Endodermal cell (in vitro differentiated cells): Measurements from ENCODE around the gene YWHAE. TPM values are rescaled to one million over a fixed set of nuclear protein-coding genes. Genes with fewer than 3 reads are reported as not detected.
"Not testable (repeated sequence)": the region's sequence is repeated elsewhere in the genome, so short reads cannot be mapped to it uniquely, and the experiment has no call there.

ENCODE experiments used
- DNase-seq: peaks from one replicate; pipeline ENCODE4 v3.0.0-alpha.2; 2017
- H3K27ac ChIP-seq: 2 replicates; pipeline ENCODE4 v1.5.1; 2013; ENCODE audit warnings: mild to moderate bottlenecking, low read depth, low read length, moderate library complexity
- H3K27me3 ChIP-seq: 2 replicates; pipeline ENCODE4 v1.6.1; 2013; ENCODE audit warnings: mild to moderate bottlenecking, low read length, moderate library complexity; ENCODE audit not compliant: insufficient read depth, control insufficient read depth, poor library complexity, severe bottlenecking
- H3K36me3 ChIP-seq: 2 replicates; pipeline ENCODE4 v1.7.0; 2013; ENCODE audit warnings: mild to moderate bottlenecking, low read length, moderate library complexity; ENCODE audit not compliant: control insufficient read depth, insufficient read depth
- H3K4me1 ChIP-seq: one replicate; pipeline ENCODE4 v1.7.0; 2013; ENCODE audit warnings: low read length; ENCODE audit not compliant: control insufficient read depth, insufficient read depth
- H3K4me3 ChIP-seq: 2 replicates; pipeline ENCODE4 v1.5.1; 2013; ENCODE audit warnings: mild to moderate bottlenecking, low read length, moderate library complexity
- H3K9ac ChIP-seq: 2 replicates; pipeline ENCODE4 v1.6.1; 2013; ENCODE audit warnings: mild to moderate bottlenecking, low read length, moderate library complexity; ENCODE audit not compliant: poor library complexity, severe bottlenecking; ENCODE audit errors: extremely low read depth
- H3K9me3 ChIP-seq: 2 replicates; pipeline ENCODE4 v1.6.1; 2013; ENCODE audit warnings: mild to moderate bottlenecking, low read length, moderate library complexity; ENCODE audit not compliant: control insufficient read depth
- H3K27ac Mint-ChIP-seq: 2 replicates; pipeline ENCODE4 v1.8.0; 2020; ENCODE audit warnings: mixed read lengths
- H3K27me3 Mint-ChIP-seq: 2 replicates; pipeline ENCODE4 v1.8.0; 2021; ENCODE audit warnings: mild to moderate bottlenecking, mixed read lengths; ENCODE audit not compliant: insufficient read depth
- H3K36me3 Mint-ChIP-seq: 2 replicates; pipeline ENCODE4 v1.8.0; 2020; ENCODE audit warnings: low read depth, mixed read lengths
- H3K4me1 Mint-ChIP-seq: 2 replicates; pipeline ENCODE4 v1.8.0; 2020; ENCODE audit warnings: mixed read lengths
- H3K4me3 Mint-ChIP-seq: 2 replicates; pipeline ENCODE4 v1.8.0; 2020; ENCODE audit warnings: mild to moderate bottlenecking, moderate library complexity, mixed read lengths
- H3K9me3 Mint-ChIP-seq: 2 replicates; pipeline ENCODE4 v1.8.0; 2020; ENCODE audit warnings: mild to moderate bottlenecking, mixed read lengths
- CTCF ChIP-seq: fragments of 200-600 bp; sonication (generic); conservative IDR thresholded peaks from 2 replicates; pipeline ENCODE4 v1.5.0; 2021; ENCODE audit warnings: antibody characterized with exemption, mild to moderate bottlenecking
- WGBS, 2 experiments: methylation state at CpG; one replicate each; pipeline versions ENCODE4 v1.1.5 to v1.1.7; 2013; ENCODE audit warnings: missing lambda C conversion rate in 2 of 2, mixed read lengths in 1 of 2; ENCODE audit not compliant: insufficient coverage in 1 of 2, insufficient read length in 1 of 2; 5-methylcytosine and 5-hydroxymethylcytosine counted together
- total RNA-seq, 2 donors: library from RNA; stranded (reverse); fragmentation: NEBNext Ultra II Directional in 1 of 2; extraction: Animal tissue kit (Norgen Biotek cat#: 25700) in 1 of 2; gene quantifications; 2 replicates in 1 of 2; 3 replicates in 1 of 2; pipeline ENCODE4 v1.2.1, GENCODE V29; 2021

The YWHAE gene
- total RNA-seq, 2 donors from 2014 or later = 1,225 to 1,349 TPM

- H3K4me1 Mint-ChIP-seq = no peaks in the 10 kb centered on the region
- no peaks in the 10 kb centered on the region for H3K27me3 ChIP-seq
- DNase-seq = no peak
- H3K4me3 Mint-ChIP-seq = no peak overlapping the region
- no peak overlapping the region for H3K9ac ChIP-seq
- H3K27ac ChIP-seq = no peak overlapping the region
- peak; percentile 28 for TF ChIP-seq CTCF
- H3K4me1 ChIP-seq = no peaks in the 10 kb centered on the region
- no peaks in the 10 kb centered on the region for H3K9me3 ChIP-seq
- no peak overlapping the region for H3K4me3 ChIP-seq
- H3K9me3 Mint-ChIP-seq = no peaks in the 10 kb centered on the region
- peaks cover 65% of the 10 kb centered on the region for H3K36me3 Mint-ChIP-seq
- no peaks in the 10 kb centered on the region for H3K27me3 Mint-ChIP-seq
- peaks cover 86% of the 10 kb centered on the region for H3K36me3 ChIP-seq
- WGBS, 2 experiments = 96% methylated on average over 11 of the region's 12 CpGs; no CpG with 5 or more reads in 1 of the 2 experiments
- peak overlapping the region; percentile 7 for H3K27ac Mint-ChIP-seq
These were observed 39.0 kb downstream of the YWHAE start for GRCh38 chr17:1360975-1361374.

- not testable (repeated sequence) for H3K4me3 ChIP-seq, H3K9ac ChIP-seq, H3K4me1 Mint-ChIP-seq, H3K4me3 Mint-ChIP-seq, DNase-seq, H3K27me3 ChIP-seq, H3K27ac Mint-ChIP-seq, H3K27ac ChIP-seq, H3K9me3 Mint-ChIP-seq, H3K27me3 Mint-ChIP-seq, H3K9me3 ChIP-seq, H3K4me1 ChIP-seq
- H3K36me3 ChIP-seq = peaks cover 90% of the 10 kb centered on the region
- peaks cover 69% of the 10 kb centered on the region for H3K36me3 Mint-ChIP-seq
- 90 to 96% methylated on average over 2 to 5 of the region's 5 CpGs for WGBS, 2 experiments
These were observed 39.7 kb downstream of the YWHAE start for GRCh38 chr17:1360315-1360714.

GRCh38 chr17:1354030-1354429, 46.0 kb downstream of the YWHAE start:
- H3K4me3 Mint-ChIP-seq = no peak overlapping the region
- DNase-seq = no peak
- no peak for TF ChIP-seq CTCF
- Histone ChIP-seq H3K27ac (no peak overlapping the region), H3K9me3 (no peaks in the 10 kb centered on the region), H3K4me3 (no peak overlapping the region), H3K9ac (no peak overlapping the region), H3K27me3 (no peaks in the 10 kb centered on the region), H3K36me3 (peaks cover 83% of the 10 kb centered on the region), H3K4me1 (no peaks in the 10 kb centered on the region)
- H3K4me1 Mint-ChIP-seq = no peaks in the 10 kb centered on the region
- WGBS, 2 experiments = 98 to 100% methylated on average over 7 of the region's 7 CpGs
- H3K9me3 Mint-ChIP-seq = peaks cover 2% of the 10 kb centered on the region
- H3K27ac Mint-ChIP-seq = no peak overlapping the region
- H3K36me3 Mint-ChIP-seq = peaks cover 76% of the 10 kb centered on the region
- H3K27me3 Mint-ChIP-seq = no peaks in the 10 kb centered on the region

DNA sequence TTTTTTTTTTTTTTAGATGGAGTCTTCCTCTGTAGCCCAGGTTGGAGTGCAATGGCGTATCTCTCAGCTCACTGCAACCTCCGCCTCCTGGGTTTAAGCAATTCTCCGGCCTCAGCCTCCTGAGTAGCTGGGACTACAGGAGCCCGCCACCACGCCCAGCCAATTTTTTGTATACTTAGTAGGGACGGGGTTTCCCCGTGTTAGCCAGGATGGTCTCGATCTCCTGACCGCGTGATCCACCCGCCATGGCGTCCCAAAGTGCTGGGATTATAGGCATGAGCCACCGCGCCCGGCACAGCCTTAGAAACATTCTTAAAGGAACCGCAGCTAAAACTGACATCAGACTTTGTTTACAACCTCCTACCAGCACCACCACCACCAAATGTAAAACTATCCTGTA, 47.5 kb downstream of the YWHAE start:
- Mint-ChIP-seq H3K27ac (peak overlapping the region; percentile 35), H3K36me3 (peaks cover 79% of the 10 kb centered on the region)
- H3K4me1 ChIP-seq, H3K27me3 ChIP-seq, H3K9me3 ChIP-seq, H3K9me3 Mint-ChIP-seq, H3K4me3 ChIP-seq, DNase-seq, H3K4me3 Mint-ChIP-seq, H3K4me1 Mint-ChIP-seq, H3K27me3 Mint-ChIP-seq, H3K27ac ChIP-seq, H3K9ac ChIP-seq: not testable (repeated sequence)
- peaks cover 84% of the 10 kb centered on the region for H3K36me3 ChIP-seq
- 96 to 98% methylated on average over 9 to 16 of the region's 16 CpGs for WGBS, 2 experiments
